Nephron progenitor cell (in vitro differentiated cells): ENCODE results near the gene ETFA.
A peak's percentile ranks its signal among the peaks of the same experiment; 100 is the strongest.

ENCODE experiments used
- DNase-seq: peaks from one replicate; pipeline ENCODE4 v3.0.0; 2021
- H3K27ac Mint-ChIP-seq: 2 replicates; pipeline ENCODE4 v1.8.0; 2021; ENCODE audit warnings: mild to moderate bottlenecking, moderate library complexity, mixed read lengths
- H3K27me3 Mint-ChIP-seq: 2 replicates; pipeline ENCODE4 v1.8.0; 2021; ENCODE audit warnings: mild to moderate bottlenecking, low read depth, mixed read lengths; ENCODE audit not compliant: poor library complexity
- H3K36me3 Mint-ChIP-seq: 2 replicates; pipeline ENCODE4 v1.8.0; 2021; ENCODE audit warnings: low read depth, mixed read lengths
- H3K4me1 Mint-ChIP-seq: 2 replicates; pipeline ENCODE4 v1.8.0; 2021; ENCODE audit warnings: mixed read lengths
- H3K4me3 Mint-ChIP-seq: 2 replicates; pipeline ENCODE4 v1.8.0; 2021; ENCODE audit warnings: mild to moderate bottlenecking, moderate library complexity, mixed read lengths
- H3K9me3 Mint-ChIP-seq: 2 replicates; pipeline ENCODE4 v1.8.0; 2021; ENCODE audit warnings: mild to moderate bottlenecking, moderate library complexity, mixed read lengths
- TF ChIP-seq, protein P1 (sequence below): fragments of 200-600 bp; sonication (generic); IDR thresholded peaks from 2 replicates; pipeline ENCODE4 v1.5.0; 2021; ENCODE audit warnings: antibody characterized with exemption

The ETFA gene

GRCh38 chr15:76260246-76260938 is 50.9 kb downstream of the ETFA start:
- TF ChIP-seq, protein P1, sequence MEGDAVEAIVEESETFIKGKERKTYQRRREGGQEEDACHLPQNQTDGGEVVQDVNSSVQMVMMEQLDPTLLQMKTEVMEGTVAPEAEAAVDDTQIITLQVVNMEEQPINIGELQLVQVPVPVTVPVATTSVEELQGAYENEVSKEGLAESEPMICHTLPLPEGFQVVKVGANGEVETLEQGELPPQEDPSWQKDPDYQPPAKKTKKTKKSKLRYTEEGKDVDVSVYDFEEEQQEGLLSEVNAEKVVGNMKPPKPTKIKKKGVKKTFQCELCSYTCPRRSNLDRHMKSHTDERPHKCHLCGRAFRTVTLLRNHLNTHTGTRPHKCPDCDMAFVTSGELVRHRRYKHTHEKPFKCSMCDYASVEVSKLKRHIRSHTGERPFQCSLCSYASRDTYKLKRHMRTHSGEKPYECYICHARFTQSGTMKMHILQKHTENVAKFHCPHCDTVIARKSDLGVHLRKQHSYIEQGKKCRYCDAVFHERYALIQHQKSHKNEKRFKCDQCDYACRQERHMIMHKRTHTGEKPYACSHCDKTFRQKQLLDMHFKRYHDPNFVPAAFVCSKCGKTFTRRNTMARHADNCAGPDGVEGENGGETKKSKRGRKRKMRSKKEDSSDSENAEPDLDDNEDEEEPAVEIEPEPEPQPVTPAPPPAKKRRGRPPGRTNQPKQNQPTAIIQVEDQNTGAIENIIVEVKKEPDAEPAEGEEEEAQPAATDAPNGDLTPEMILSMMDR: no peak
- no peaks in the 10 kb centered on the region for H3K4me1 Mint-ChIP-seq
- H3K4me3 Mint-ChIP-seq: no peak overlapping the region
- peaks cover 85% of the 10 kb centered on the region for H3K36me3 Mint-ChIP-seq
- no peak overlapping the region for H3K27ac Mint-ChIP-seq
- H3K9me3 Mint-ChIP-seq: peaks cover 43% of the 10 kb centered on the region
- DNase-seq: no peak
- no peaks in the 10 kb centered on the region for H3K27me3 Mint-ChIP-seq

- Mint-ChIP-seq H3K27me3 (no peaks in the 10 kb centered on the region), H3K4me1 (no peaks in the 10 kb centered on the region), H3K9me3 (peaks cover 33% of the 10 kb centered on the region), H3K36me3 (peaks cover 84% of the 10 kb centered on the region), H3K4me3 (no peak overlapping the region), H3K27ac (peak overlapping the region; percentile 24)
- TF ChIP-seq, protein P1: no peak
- DNase-seq: no peak
Observed at GRCh38 chr15:76259392-76259791, 51.9 kb downstream of the ETFA start.

- no peak overlapping the region for H3K27ac Mint-ChIP-seq
- H3K4me1 Mint-ChIP-seq: no peaks in the 10 kb centered on the region
- H3K27me3 Mint-ChIP-seq: no peaks in the 10 kb centered on the region
- H3K36me3 Mint-ChIP-seq: peaks cover 84% of the 10 kb centered on the region
- no peak for DNase-seq
- H3K9me3 Mint-ChIP-seq: peaks cover 28% of the 10 kb centered on the region
- no peak overlapping the region for H3K4me3 Mint-ChIP-seq
- TF ChIP-seq, protein P1: no peak
Observed at GRCh38 chr15:76258460-76258859, 52.8 kb downstream of the ETFA start.

GRCh38 chr15:76253691-76254473 is 57.4 kb downstream of the ETFA start:
- H3K4me1 Mint-ChIP-seq: no peaks in the 10 kb centered on the region
- no peaks in the 10 kb centered on the region for H3K27me3 Mint-ChIP-seq
- H3K36me3 Mint-ChIP-seq: peaks cover 62% of the 10 kb centered on the region
- peaks cover 4% of the 10 kb centered on the region for H3K9me3 Mint-ChIP-seq
- no peak overlapping the region for H3K27ac Mint-ChIP-seq
- H3K4me3 Mint-ChIP-seq: no peak overlapping the region
- TF ChIP-seq, protein P1: no peak
- no peak for DNase-seq

DNA sequence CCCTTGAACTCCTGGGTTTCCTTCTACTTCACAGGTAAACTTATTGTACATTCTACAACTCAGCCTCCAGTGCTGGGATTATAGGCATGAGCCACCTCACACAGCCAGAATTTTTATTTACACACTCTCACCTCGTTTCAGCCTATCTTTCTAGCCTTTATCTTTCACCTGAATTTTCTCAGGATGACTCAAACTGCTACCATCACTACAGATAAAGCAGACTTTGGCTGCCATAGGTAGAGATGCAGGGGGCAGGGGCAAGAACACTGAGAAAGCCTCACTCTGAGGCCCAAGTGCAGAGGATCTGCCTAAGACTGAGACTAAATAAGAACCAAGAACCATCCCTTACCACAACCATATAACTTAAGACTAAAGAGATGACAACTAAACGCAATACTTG is 59.0 kb downstream of the ETFA start:
- no peak for DNase-seq
- H3K4me1 Mint-ChIP-seq: no peaks in the 10 kb centered on the region
- H3K36me3 Mint-ChIP-seq: peaks cover 70% of the 10 kb centered on the region
- H3K27ac Mint-ChIP-seq: no peak overlapping the region
- TF ChIP-seq, protein P1: no peak
- H3K9me3 Mint-ChIP-seq: peaks cover 4% of the 10 kb centered on the region
- H3K27me3 Mint-ChIP-seq: no peaks in the 10 kb centered on the region
- H3K4me3 Mint-ChIP-seq: no peak overlapping the region
